ENCODE results near the gene CYP4X1. TPM values are rescaled to one million over a fixed set of nuclear protein-coding genes. Genes with fewer than 3 reads are reported as not detected.
A peak's percentile ranks its signal among the peaks of the same experiment; 100 is the strongest.
"Not testable (repeated sequence)": the region's sequence is repeated elsewhere in the genome, so short reads cannot be mapped to it uniquely, and the experiment has no call there.

Gene CYP4X1
- 25.1 TPM for total RNA-seq

GRCh38 chr1:47023268-47024140, at the start of gene CYP4X1:
TSS of gene CYP4X1 (plus strand) at chr1:47023669. CDS start at chr1:47023818, 149 bp downstream.
- peak; percentile 65 for ATAC-seq

GRCh38 chr1:46983166-46983829, 40.2 kb upstream of the CYP4X1 start:
- ATAC-seq: no peak

GRCh38 chr1:46983830-46984586, 39.5 kb upstream of the CYP4X1 start:
- no peak for ATAC-seq

GRCh38 chr1:46990541-46990940, 32.9 kb upstream of the CYP4X1 start:
- ATAC-seq: not testable (repeated sequence)

- ATAC-seq: peak; percentile 46
These were observed 32.2 kb upstream of the CYP4X1 start for GRCh38 chr1:46991083-46991923.

DNA sequence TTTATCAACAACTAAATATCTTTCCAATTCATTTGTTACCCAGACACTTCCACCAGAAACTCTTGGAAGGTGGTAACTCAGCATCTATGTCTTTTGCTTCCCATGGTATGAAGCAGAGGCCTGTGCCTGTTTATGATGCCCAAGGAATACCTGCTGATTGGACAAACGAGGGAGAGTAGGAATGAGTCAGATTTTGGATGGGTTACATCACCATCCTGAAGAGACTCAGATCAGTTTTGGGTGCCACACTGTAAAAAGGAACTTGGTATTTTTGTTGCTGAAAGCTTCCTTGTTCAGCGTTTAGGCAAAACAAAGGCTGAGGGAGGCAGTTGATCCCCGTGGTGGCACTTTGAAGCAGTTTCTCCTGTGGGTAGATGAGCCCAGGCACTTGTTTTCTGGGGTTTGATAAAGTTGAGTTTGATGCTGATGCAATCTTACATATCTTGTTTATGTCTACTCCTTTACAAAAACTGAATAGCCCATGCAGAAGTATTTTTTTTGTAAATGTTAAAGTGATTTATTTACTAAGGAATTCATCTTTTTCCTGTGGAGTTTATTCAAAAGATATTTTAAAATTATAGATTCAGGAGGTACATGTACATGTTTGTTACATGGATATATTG, 26.7 kb upstream of the CYP4X1 start:
- ATAC-seq: peak; percentile 85

DNA sequence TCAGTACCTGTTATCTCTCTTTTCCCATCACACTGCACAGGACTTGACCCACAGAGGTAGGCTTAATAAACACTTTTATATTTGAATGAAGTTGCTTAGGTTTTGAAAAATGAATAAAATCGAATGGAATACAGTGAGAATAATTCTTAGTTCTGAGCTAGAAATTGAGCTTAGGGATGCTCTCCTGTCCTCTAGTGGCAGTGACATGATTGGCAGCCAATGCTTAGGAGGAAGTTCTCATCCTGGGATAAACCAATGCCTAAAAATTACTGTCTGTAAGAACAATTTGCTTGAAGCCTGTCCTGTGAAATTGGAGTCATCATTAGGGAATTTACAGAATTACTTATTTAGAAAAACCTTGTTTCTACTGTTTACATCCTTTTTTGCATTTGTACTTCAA, 21.3 kb upstream of the CYP4X1 start:
- no peak for ATAC-seq

DNA sequence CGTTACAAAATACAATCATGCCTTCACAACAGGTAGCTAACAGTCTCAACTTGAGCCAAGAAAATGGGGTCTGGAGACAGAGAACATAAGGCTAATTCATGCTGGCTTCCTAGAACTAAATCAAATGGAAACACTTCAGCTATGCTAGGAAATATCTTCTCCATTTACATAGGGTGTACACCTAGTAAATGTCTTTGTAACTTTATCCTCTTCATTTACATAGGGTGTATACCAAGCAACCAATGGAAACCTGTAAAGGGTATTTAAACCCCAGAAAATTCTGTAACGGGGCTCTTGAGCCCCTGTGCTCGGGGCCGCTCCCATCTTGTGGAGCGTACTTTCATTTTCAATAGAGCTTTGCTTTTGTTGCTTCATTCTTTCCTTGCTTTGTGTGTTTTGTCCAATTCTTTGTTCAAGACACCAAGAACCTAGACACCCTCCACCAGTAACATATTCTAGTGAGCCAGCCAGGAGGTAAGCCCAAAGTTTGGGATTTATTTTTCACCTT, 19.5 kb upstream of the CYP4X1 start:
- peak; percentile 20 for ATAC-seq

- not testable (repeated sequence) for ATAC-seq
These were observed 17.0 kb upstream of the CYP4X1 start for GRCh38 chr1:47006437-47006836.

DNA sequence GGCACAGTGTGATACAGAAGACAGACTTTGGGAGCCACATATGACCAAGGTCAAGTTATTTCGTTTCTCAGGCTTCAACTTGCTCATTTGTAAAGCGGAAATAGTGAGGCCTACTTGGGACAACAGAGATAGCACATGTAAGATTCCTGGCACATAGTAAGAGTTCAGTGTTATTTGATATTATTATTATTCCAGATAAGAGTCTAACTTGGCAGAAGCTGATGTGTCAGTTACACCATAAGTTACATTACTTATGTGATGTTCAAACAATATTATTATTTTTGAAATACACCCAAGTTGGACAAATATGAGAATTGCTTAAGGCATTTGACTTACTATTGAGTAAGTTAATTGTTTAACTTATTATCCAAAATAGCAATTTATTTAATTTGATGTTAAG, 10.2 kb upstream of the CYP4X1 start:
- no peak for ATAC-seq

DNA sequence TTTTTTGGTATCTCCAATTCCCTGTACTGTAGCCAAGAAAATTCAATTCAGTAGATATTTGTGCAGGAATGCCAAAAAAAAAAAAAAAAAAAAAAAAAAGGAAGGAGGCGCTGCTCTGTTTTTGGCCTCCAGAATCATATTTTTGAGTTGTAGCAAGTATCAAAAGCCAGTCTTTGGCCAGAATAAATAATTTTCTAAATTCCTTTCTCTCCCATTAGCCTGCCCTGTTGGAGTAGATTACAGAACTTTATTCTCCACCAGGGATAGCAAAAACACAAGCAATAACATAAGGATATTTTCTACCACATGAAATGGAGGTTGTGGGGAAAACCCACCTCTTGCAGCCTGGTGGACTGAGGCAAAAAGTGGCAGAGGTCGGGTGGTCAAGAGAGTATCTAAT, 2.4 kb upstream of the CYP4X1 start:
- ATAC-seq: no peak

GRCh38 chr1:47024141-47024801, 802 bp downstream of the CYP4X1 start:
- peak; percentile 66 for ATAC-seq

- peak; percentile 84 for ATAC-seq
These were observed 6.8 kb downstream of the CYP4X1 start for GRCh38 chr1:47030170-47030805.

GRCh38 chr1:47031059-47031458, 7.6 kb downstream of the CYP4X1 start:
- ATAC-seq: peak; percentile 70

GRCh38 chr1:47031585-47031984, 8.1 kb downstream of the CYP4X1 start:
- ATAC-seq: no peak

DNA sequence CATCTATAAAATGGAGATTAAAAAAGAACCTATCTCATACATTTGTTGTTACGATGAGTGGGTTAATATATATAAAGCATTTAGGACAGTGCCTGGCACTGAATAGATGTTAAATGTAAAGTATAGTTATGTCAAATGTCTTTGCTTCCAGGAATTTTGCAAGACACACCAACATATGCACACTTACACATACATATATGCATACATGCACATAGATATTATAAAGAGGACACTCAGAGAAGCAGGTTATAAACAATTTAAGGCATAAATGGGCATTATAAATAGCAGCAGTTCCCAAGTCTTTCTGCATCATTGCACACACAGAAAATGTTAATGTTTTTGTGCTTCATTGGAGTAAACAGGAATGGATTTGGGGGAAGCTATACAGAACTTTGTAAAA, 13.3 kb downstream of the CYP4X1 start:
- no peak for ATAC-seq

DNA sequence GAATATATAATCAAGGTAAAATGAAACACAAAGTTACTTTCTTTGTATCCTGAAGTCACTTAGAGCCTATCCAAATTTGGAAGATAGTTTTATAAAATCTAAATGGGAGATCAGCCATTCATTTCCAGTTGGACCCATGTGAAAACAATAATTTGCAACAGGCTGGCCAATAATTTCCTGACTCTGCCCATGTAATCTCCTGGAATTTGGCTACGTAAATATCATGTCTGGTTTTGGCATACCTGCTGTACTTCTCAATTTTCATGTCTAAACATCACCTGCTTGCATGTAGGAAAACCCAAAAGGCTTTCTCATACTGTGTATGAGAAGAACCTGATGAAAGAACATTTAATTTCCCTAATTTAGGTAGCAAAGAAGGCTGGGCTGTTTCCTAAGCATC, 35.9 kb downstream of the CYP4X1 start:
- no peak for ATAC-seq

DNA sequence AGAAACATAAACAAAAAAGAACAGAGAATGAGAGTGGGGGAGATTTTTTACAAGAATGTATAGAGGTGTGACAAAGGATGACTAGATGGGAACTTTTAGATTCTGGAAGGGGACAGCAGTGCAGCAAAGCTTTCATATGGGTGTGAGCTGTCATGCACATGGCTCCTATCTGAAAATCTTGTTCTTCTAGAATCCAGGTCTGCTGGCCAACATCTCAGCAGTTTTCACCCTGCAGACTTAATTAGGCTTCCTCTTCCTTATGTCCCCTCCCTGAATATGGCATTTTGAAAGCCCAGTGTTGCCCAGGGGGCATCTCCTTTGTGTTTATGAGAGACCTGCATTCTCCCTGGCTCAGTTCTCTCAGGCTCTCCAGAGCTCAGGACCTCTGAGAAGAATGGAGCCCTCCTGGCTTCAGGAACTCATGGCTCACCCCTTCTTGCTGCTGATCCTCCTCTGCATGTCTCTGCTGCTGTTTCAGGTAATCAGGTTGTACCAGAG, 43.7 kb downstream of the CYP4X1 start, which contains the start of gene CYP4Z1:
CYP4Z1 (plus strand) TSS at position 135 of the 498 bp plus-strand sequence; CDS start at position 395, 260 bp downstream.
- peak; percentile 35 for ATAC-seq

DNA sequence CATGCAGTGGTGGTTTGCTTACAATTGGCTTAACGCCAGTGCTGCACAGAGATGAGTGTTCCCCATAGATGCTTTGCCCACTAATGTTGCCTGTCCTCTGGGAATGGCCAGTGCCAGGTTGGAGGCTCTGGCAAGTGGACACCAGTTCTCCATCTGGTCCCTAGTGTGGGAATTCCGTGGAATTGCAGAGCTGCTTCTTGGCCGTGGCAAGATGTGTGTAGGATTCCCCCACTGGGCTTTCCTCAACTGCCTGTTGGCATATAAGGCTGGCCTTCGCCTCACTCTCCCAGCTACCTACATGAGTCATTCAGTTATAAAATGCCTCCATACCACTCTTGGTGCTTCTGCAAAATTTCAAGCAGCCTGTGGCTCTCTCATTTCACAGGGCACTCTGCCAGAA, 45.6 kb downstream of the CYP4X1 start:
- ATAC-seq: peak; percentile 48

GRCh38 chr1:47069509-47069908, 46.0 kb downstream of the CYP4X1 start:
- ATAC-seq: not testable (repeated sequence)

All from esophagus mucosa (tissue), 1 donor.